HEK293T (cell line): ENCODE measurements around the gene RNF207.

Experiments
- ARNT ChIP-seq: fragments of 450-650 bp; IDR thresholded peaks from 2 replicates; pipeline ENCODE4 v1.6.1; 2017; ENCODE audit warnings: mild to moderate bottlenecking
- BHLHE40 ChIP-seq: fragments of 450-650 bp; IDR thresholded peaks from 2 replicates; pipeline ENCODE4 v1.6.1; 2016; ENCODE audit warnings: mild to moderate bottlenecking, moderate library complexity, borderline replicate concordance
- FOXA1 ChIP-seq: fragments of 450-650 bp; IDR thresholded peaks from 2 replicates; pipeline ENCODE4 v1.6.1; 2016; ENCODE audit warnings: mild to moderate bottlenecking
- L3MBTL2 ChIP-seq: fragments of 450-650 bp; conservative IDR thresholded peaks from 2 replicates; pipeline ENCODE4 v1.6.1; 2016; ENCODE audit warnings: mild to moderate bottlenecking
- SP1 ChIP-seq: fragments of 450-650 bp; IDR thresholded peaks from 2 replicates; pipeline ENCODE4 v1.6.1; 2017

- TF ChIP-seq FOXA1, result no peak
- no peak for TF ChIP-seq ARNT
- TF ChIP-seq SP1, result no peak
- TF ChIP-seq L3MBTL2, result no peak
- TF ChIP-seq BHLHE40, result no peak
Observed at GRCh38 chr1:6245869-6246496, 40.1 kb downstream of the RNF207 start.
